DOHH2 (cell line): ENCODE data around the gene COL18A1.

Experiments used
- CTCF ChIP-seq: fragments of 200-600 bp; sonication (generic); IDR thresholded peaks from one replicate; pipeline ENCODE4 v1.5.1; 2014; ENCODE audit warnings: antibody characterized with exemption, mild to moderate bottlenecking, low read depth, low read length; ENCODE audit not compliant: poor library complexity, severe bottlenecking
- EZH2phosphoT487 ChIP-seq: fragments of 200-600 bp; sonication (generic); IDR thresholded peaks from 2 replicates; pipeline ENCODE4 v1.6.1; 2017; ENCODE audit warnings: borderline replicate concordance, mild to moderate bottlenecking, antibody characterized with exemption, low read length, moderate library complexity, mixed read lengths

DNA sequence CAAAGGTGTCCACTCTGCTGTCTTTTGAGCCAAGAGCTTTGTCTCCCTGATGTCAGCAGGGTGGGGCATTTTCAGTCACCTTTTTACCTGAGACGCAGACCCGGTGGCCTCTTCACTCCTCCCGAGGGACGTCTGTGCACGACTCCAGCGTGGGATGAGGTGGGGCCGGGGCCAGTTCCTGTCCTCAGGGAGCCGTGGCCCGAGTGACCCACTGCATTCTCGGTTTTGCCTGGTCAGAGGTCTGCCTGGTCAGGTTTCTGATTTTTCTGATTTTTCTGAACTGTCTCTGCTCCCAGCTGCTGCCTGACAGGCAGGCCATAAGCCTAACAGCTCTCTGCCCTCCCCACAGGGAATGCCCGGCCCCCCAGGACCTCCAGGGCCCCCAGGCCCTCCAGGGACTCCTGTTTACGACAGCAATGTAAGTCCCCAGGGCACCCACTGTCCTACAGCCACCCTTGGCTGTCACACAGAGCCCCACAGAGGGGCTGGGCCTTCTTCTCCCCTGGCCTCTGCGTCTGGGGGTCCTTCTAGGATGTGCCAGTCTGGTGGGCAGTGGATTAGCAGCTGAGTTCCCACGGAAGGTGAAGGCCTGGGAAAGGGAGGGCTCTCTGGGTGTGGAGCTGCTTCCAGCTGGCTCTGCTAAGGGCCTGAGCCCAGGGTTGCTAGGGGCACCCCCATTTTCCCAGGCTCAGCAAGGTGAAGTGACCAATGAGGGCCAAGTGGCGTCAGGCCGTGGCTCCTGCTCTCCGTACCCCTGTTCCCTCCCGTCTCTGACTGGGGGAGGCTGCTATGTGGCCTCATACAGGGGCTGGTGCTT, 91.4 kb downstream of the COL18A1 start:
- TF ChIP-seq CTCF (no peak), EZH2phosphoT487 (no peak)
